GM18858 (cell line): ENCODE measurements around the gene KIF18B.

Source experiments
- ATAC-seq: cut with Tn5 transposase; IDR thresholded peaks from one replicate; pipeline ENCODE4 v1.9.1; 2021; ENCODE audit not compliant: unreplicated experiment

Gene KIF18B

GRCh38 chr17:44947461-44948314 lies at the start of gene KIF18B:
TSS of gene KIF18B (minus strand) at chr17:44947773. CDS start at chr17:44936344, 11,429 bp downstream.
- peak; percentile 84 for ATAC-seq

- no peak for ATAC-seq
Measured at GRCh38 chr17:44996304-44996703, 48.7 kb upstream of the KIF18B start.

- ATAC-seq = no peak
Measured at GRCh38 chr17:44995436-44996001, 47.9 kb upstream of the KIF18B start.

- no peak for ATAC-seq
Measured at GRCh38 chr17:44992242-44992939, 44.8 kb upstream of the KIF18B start.

- ATAC-seq = no peak
Measured at GRCh38 chr17:44990994-44991393, 43.4 kb upstream of the KIF18B start.

GRCh38 chr17:44989552-44990138 lies 42.1 kb upstream of the KIF18B start:
- ATAC-seq = no peak

- no peak for ATAC-seq
Measured at GRCh38 chr17:44988044-44988942, 40.7 kb upstream of the KIF18B start.

GRCh38 chr17:44983563-44983962 lies 36.0 kb upstream of the KIF18B start:
- no peak for ATAC-seq

GRCh38 chr17:44982113-44982702 lies 34.6 kb upstream of the KIF18B start:
- no peak for ATAC-seq

GRCh38 chr17:44981221-44981968 lies 33.8 kb upstream of the KIF18B start:
- ATAC-seq = no peak

- no peak for ATAC-seq
Measured at GRCh38 chr17:44979426-44979995, 31.9 kb upstream of the KIF18B start.

- no peak for ATAC-seq
Measured at GRCh38 chr17:44978807-44979206, 31.2 kb upstream of the KIF18B start.

GRCh38 chr17:44977814-44978550 lies 30.4 kb upstream of the KIF18B start:
- no peak for ATAC-seq

- no peak for ATAC-seq
Measured at GRCh38 chr17:44977065-44977464, 29.5 kb upstream of the KIF18B start.

- no peak for ATAC-seq
Measured at GRCh38 chr17:44976206-44976605, 28.6 kb upstream of the KIF18B start.

GRCh38 chr17:44972953-44973352 lies 25.4 kb upstream of the KIF18B start:
- no peak for ATAC-seq

GRCh38 chr17:44971776-44972483 lies 24.4 kb upstream of the KIF18B start:
- ATAC-seq = no peak
